SK-N-SH (cell line): Measurements from ENCODE around the gene MTA3.

Source experiments
- CTCF ChIP-seq: fragments of 200-600 bp; sonication (generic); IDR thresholded peaks from 2 replicates; pipeline ENCODE4 v1.6.1; 2017; ENCODE audit warnings: antibody characterized with exemption, mild to moderate bottlenecking, moderate library complexity
- EP300 ChIP-seq, 2 experiments: IDR thresholded peaks; 2 replicates each; pipeline versions ENCODE4 v1.4.0 to v1.6.1; 2012; ENCODE audit warnings: borderline replicate concordance in 1 of 2, low read depth in 1 of 2, low read length in 1 of 2
- TF ChIP-seq, protein P1 (sequence below): IDR thresholded peaks from 2 replicates; pipeline ENCODE4 v1.4.0; 2012; ENCODE audit warnings: low read depth, borderline replicate concordance

DNA sequence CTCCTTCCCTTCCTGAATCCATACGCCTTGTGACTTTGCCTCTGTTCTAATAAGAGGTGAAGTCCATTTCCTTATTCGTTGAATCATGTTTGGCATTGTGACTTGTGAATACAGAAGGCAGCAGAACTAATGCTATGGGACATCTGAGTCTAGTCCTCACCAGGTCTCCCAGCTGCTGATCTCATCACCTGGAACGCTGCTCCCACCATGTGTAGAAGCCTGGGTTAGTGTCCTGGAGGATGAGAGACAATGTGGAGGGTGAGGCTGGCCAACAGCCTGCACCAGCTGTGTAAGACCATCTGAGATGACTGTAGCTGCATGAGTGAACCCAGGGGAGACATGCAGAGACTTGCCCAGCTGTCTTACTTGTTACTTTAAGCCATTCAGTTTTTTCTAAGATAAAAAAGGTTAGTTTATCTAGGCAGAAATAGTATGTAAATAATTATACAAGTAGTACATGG lies 227.4 kb downstream of the MTA3 start:
- no peak for TF ChIP-seq CTCF
- no peak for TF ChIP-seq EP300 (IDR thresholded peaks at IDR 0.05; ENCODE audit: borderline replicate concordance in 1 of 2, low read depth in 1 of 2, low read length in 1 of 2)
- TF ChIP-seq, protein P1, sequence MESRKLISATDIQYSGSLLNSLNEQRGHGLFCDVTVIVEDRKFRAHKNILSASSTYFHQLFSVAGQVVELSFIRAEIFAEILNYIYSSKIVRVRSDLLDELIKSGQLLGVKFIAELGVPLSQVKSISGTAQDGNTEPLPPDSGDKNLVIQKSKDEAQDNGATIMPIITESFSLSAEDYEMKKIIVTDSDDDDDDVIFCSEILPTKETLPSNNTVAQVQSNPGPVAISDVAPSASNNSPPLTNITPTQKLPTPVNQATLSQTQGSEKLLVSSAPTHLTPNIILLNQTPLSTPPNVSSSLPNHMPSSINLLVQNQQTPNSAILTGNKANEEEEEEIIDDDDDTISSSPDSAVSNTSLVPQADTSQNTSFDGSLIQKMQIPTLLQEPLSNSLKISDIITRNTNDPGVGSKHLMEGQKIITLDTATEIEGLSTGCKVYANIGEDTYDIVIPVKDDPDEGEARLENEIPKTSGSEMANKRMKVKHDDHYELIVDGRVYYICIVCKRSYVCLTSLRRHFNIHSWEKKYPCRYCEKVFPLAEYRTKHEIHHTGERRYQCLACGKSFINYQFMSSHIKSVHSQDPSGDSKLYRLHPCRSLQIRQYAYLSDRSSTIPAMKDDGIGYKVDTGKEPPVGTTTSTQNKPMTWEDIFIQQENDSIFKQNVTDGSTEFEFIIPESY, result no peak
